ENCODE results near the gene TDRD10.

GRCh38 chr1:154500533-154500932, 1.5 kb upstream of the TDRD10 start:
- no peak for TF ChIP-seq POLR2AphosphoS5 (IDR thresholded peaks at IDR 0.05; ENCODE audit: borderline replicate concordance, low read depth, low read length)
- no peak for TF ChIP-seq FOXP2 (optimal IDR thresholded peaks at IDR 0.05; ENCODE audit: control extremely low read depth, extremely low read length, insufficient read depth)

All from SK-N-MC (cell line).